SK-N-MC (cell line): ENCODE results near the gene ITGA11.

Experiments
- DNase-seq: peaks from one replicate; pipeline ENCODE4 v3.0.0-alpha.2; 2011; ENCODE audit warnings: low read depth, low spot score
- H3K27ac ChIP-seq: fragments of 200-600 bp; sonication (generic); 2 replicates; pipeline ENCODE4 v1.5.1; 2016; ENCODE audit warnings: mixed run types
- H3K36me3 ChIP-seq: fragments of 200-600 bp; sonication (generic); 2 replicates; pipeline ENCODE4 v1.6.1; 2017; ENCODE audit warnings: antibody characterized with exemption, low read length, mixed read lengths; ENCODE audit not compliant: insufficient read depth
- H3K4me3 ChIP-seq: fragments of 200-600 bp; sonication (generic); 2 replicates; pipeline ENCODE4 v1.5.1; 2016
- H3K9ac ChIP-seq: fragments of 200-600 bp; sonication (generic); 2 replicates; pipeline ENCODE4 v1.8.0; 2017; ENCODE audit warnings: mixed run types, mixed read lengths; ENCODE audit not compliant: insufficient read length
- H3K9me3 ChIP-seq: fragments of 200-600 bp; sonication (generic); 2 replicates; pipeline ENCODE4 v1.6.1; 2017; ENCODE audit warnings: low read depth, mild to moderate bottlenecking, antibody characterized with exemption, low read length, moderate library complexity, mixed read lengths
- EZH2 ChIP-seq: fragments of 200-600 bp; sonication (generic); IDR thresholded peaks from one replicate; pipeline ENCODE4 v1.6.1; 2017; ENCODE audit warnings: antibody characterized with exemption
- FOXP2 ChIP-seq: optimal IDR thresholded peaks from 2 replicates; pipeline ENCODE3; 2011; ENCODE audit warnings: mild to moderate bottlenecking, moderate library complexity; ENCODE audit not compliant: insufficient read depth; ENCODE audit errors: extremely low read length, control extremely low read depth
- POLR2AphosphoS5 ChIP-seq: IDR thresholded peaks from 2 replicates; pipeline ENCODE4 v1.6.1; 2012; ENCODE audit warnings: mild to moderate bottlenecking, low read depth, low read length, borderline replicate concordance

The ITGA11 gene

DNA sequence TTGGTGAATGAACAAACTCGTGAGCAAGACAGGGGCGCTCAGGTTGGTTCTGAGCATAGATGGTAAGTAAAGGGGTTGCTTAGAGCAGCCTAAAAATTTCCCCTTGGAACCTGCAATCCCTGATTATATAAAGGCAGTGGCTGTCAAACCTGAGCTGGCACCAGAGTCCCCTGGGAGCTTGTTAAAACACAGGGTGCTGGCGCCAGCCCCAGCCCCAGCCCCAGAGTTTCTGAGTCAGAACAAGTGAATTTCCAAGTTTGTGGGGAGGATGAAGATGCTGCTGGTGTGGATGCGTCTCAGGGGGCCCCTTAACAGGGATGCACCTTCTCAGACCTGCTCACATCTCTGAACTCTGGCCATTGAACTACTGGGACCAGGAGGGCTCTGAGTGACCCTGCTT is 106.2 kb downstream of the ITGA11 start:
- no peak for DNase-seq
- Histone ChIP-seq H3K9ac (no peak overlapping the region), H3K27ac (no peak overlapping the region), H3K4me3 (no peak overlapping the region), H3K36me3 (no peaks in the 10 kb centered on the region), H3K9me3 (no peaks in the 10 kb centered on the region)
- no peak for TF ChIP-seq POLR2AphosphoS5

DNA sequence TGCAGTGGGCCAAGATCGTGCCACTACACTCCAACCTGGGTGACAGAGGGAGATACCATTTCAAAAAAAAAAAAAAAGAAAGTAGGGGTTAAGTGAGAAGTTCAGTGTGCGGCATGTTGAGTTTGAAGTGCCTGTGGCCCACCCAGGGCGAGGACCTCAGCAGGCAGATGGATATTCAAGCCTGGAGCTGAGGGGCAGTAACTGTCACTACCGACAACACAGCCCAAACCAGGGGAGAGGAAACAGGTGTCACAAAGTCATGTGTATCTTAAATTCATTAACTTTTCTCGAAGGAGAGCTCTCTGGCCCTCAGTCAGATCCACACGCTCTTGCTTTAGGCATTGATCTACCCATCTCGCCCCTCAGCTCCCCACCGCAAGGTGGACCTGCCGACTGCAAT is 109.2 kb downstream of the ITGA11 start:
- H3K9ac ChIP-seq, result no peak overlapping the region
- TF ChIP-seq FOXP2 (no peak), POLR2AphosphoS5 (no peak), EZH2 (no peak)
- H3K36me3 ChIP-seq, result no peaks in the 10 kb centered on the region
- H3K27ac ChIP-seq, result no peak overlapping the region
- DNase-seq, result no peak
- H3K4me3 ChIP-seq, result no peak overlapping the region
- H3K9me3 ChIP-seq, result no peaks in the 10 kb centered on the region

DNA sequence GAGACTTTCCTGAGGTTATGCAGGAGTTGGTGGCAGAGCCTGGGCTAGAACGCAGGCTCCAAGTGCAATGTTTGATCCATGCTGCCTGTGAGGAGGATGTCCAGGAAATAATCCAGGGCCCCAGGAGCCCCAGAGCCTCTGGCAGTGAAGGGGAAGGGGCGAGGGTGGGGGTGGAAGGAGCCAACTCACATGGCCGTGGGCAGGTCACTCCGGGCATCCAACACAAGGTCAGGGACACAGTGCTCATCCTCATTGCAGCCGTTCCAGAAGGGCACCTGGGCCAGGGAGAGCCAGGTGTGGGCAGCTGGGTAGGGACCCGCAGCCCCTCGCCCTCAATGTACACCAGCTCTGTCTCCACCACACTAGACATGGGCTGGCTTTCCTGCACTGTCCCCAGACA is 110.7 kb downstream of the ITGA11 start:
- Histone ChIP-seq H3K4me3 (no peak overlapping the region), H3K9ac (no peak overlapping the region), H3K36me3 (no peaks in the 10 kb centered on the region), H3K27ac (no peak overlapping the region), H3K9me3 (no peaks in the 10 kb centered on the region)
- no peak for DNase-seq
- TF ChIP-seq FOXP2, result no peak
- no peak for TF ChIP-seq POLR2AphosphoS5
- no peak for TF ChIP-seq EZH2

DNA sequence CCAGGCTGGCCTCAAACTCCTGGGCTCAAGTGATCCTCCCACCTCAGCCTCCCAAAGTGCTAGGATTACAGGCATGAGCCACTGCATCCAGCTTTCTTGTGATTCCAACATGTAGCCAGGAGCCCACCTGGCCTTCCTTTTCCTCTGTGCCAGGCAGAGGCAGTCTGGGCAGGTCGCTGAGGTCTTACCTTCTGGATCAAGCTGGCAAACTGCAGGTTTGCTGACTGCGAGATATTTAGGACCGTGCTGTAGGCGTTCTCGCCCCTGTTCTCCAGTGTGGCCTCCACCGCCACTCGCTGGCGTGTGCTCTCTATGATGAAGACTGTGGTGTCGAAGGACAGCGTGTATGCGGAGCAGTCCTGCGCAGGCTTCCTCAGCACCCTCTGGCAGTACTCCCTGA is 112.0 kb downstream of the ITGA11 start:
- no peak overlapping the region for H3K27ac ChIP-seq
- H3K9me3 ChIP-seq, result no peaks in the 10 kb centered on the region
- no peak for DNase-seq
- no peak overlapping the region for H3K4me3 ChIP-seq
- no peak overlapping the region for H3K9ac ChIP-seq
- H3K36me3 ChIP-seq, result no peaks in the 10 kb centered on the region
- TF ChIP-seq FOXP2, result no peak
- TF ChIP-seq POLR2AphosphoS5, result no peak
- TF ChIP-seq EZH2, result no peak

DNA sequence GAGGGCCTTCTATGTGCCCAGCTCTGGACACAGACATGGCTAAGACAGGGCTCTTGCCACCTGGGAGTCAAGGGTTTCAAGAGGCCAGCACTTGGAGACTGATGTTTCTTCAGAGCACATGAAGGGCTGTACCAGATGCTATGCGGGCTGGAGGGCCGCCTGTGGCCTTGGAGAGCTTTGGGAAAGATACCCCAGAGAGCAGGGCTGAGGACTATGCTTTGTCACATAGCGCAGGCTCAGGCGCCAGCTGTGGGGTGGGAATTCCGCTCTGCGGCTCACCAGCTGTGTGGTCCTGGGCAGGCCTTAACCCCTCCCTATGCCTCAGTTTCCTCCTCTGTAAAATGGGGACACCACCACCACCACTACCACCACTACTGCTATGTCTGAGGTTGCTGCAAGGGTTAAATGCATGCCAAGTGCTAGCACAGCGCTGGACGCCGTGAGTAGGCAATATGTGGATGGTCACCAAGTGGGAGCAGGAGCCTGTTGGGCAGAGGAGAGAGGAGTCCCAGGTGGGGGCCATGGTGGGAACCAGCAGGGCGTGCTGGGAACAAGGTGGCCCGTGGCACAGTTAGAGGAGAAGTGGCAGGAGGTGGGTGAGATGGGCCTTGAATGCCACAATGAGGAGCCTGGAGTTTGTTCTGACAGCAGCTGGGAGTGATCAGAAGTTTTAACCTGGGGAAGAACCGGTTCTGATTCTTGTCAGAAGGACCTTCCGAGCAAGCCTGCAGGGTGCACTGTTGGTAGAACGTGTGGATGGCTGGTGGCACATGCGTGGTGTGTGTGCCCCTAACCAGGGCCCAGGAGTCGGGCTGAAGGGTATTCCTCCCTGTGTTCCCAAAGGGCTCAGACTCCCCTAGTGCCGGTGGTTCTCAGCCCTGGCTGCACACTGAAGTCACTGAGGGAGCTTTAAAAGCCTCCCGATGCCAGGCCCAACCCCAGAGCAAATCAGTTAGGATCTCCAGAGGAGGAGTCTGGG is 112.7 kb downstream of the ITGA11 start:
- no peak for DNase-seq
- H3K9me3 ChIP-seq, result no peaks in the 10 kb centered on the region
- no peak overlapping the region for H3K9ac ChIP-seq
- H3K36me3 ChIP-seq, result no peaks in the 10 kb centered on the region
- TF ChIP-seq POLR2AphosphoS5, result no peak
- no peak for TF ChIP-seq EZH2
- no peak for TF ChIP-seq FOXP2
- H3K4me3 ChIP-seq, result no peak overlapping the region
- no peak overlapping the region for H3K27ac ChIP-seq

DNA sequence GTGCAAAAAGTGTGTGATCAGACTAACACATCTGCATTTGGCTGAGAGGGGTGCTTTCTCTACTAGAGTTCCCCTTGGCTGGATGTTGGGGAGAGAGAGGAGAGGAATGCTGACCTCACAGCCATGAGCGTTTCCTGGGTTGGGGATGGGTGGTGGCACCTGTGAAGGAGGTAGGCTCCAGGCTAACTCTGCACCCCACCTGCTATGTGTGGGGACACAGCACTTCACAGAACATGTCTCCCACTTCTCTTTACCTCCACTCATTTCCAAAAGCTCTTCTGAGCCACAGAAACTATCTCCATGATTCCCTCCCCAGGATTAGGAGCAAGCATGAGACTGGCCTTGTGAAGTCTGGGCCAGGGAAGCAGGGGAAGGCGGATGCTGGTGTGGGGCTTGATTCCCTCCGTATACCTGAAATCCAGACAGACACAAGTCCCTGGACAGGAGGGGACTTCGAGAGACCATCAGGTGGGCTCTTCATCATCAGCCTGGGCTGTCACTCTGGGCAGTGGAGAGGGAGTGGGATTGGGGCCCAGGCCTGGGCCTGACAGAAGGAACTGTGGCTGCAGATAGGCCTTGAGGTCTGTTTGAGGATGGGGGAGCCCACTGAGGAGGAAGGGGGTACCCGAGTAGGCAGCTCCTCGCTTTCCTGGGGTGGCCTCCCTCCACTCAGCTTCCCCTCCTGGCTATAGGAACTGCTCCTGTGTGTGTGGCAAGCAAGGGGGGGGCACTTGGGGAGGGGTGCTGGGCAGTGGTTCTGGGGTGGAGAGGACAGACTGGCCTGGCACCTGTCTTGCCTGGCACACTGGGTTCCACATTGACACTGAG is 113.7 kb downstream of the ITGA11 start:
- DNase-seq, result no peak
- TF ChIP-seq POLR2AphosphoS5 (no peak), FOXP2 (no peak), EZH2 (no peak)
- Histone ChIP-seq H3K36me3 (no peaks in the 10 kb centered on the region), H3K9ac (no peak overlapping the region), H3K4me3 (no peak overlapping the region), H3K27ac (no peak overlapping the region), H3K9me3 (no peaks in the 10 kb centered on the region)

DNA sequence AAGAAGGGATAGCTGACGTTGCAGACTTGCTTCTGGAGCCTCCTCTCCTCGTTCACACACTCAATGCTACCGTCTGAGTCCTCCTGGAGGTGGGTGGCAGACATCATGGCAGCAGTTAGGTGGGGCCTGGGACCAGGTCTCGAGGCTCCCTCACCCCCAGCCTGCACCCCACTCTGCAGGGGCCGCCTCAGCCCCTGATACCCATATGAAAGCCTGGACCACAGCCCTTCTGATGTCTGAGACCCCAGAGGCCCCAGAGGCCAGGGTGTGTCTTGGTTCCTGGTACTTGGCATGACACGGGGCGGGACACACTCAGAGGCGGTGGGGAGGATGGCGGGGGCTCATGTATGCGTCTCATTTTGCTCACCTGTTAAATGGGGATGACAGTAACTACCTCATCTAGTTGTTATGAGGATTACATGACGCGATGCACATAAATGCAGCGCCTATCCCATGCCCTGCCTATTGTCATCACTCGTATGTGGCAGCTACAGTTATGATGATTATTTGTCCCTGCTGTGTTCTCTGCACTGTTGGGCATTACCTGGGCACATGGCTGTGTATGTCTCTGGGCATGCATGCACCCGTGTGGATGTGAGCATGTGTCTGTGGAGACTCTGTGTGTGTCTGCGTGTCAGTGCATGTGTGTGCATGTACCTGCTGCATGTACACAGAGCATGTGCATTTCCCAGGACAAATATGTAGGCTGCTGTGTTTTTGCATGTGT is 114.5 kb downstream of the ITGA11 start:
- no peak overlapping the region for H3K4me3 ChIP-seq
- H3K9ac ChIP-seq, result no peak overlapping the region
- H3K9me3 ChIP-seq, result no peaks in the 10 kb centered on the region
- no peak overlapping the region for H3K27ac ChIP-seq
- H3K36me3 ChIP-seq, result no peaks in the 10 kb centered on the region
- TF ChIP-seq POLR2AphosphoS5, result no peak
- no peak for TF ChIP-seq EZH2
- TF ChIP-seq FOXP2, result no peak
- no peak for DNase-seq
